Activated T-cell treated with anti-CD3 and anti-CD28 coated beads for 24 hours (primary cell): ENCODE results near the gene SERTM2.
"Not testable (repeated sequence)": the region's sequence is repeated elsewhere in the genome, so short reads cannot be mapped to it uniquely, and the experiment has no call there.

Experiments used
- DNase-seq: peaks from one replicate; pipeline ENCODE4 v3.0.0-alpha.2; 2020; ENCODE audit warnings: low read depth

SERTM2 gene

GRCh38 chrX:111511477-111511876 is at the start of gene SERTM2:
Gene SERTM2, plus strand, starts transcription at chrX:111511645. Its CDS starts 7,213 bp downstream, at chrX:111518858.
- no peak for DNase-seq

GRCh38 chrX:111465669-111466068 is 45.8 kb upstream of the SERTM2 start:
- DNase-seq: no peak

- DNase-seq: no peak
These were observed 43.5 kb upstream of the SERTM2 start for GRCh38 chrX:111467896-111468295.

- no peak for DNase-seq
These were observed 40.6 kb upstream of the SERTM2 start for GRCh38 chrX:111470681-111471403.

GRCh38 chrX:111481896-111482295 is 29.5 kb upstream of the SERTM2 start:
- no peak for DNase-seq

- no peak for DNase-seq
These were observed 28.3 kb upstream of the SERTM2 start for GRCh38 chrX:111483135-111483534.

- DNase-seq: no peak
These were observed 27.6 kb upstream of the SERTM2 start for GRCh38 chrX:111483881-111484280.

GRCh38 chrX:111490688-111491087 is 20.8 kb upstream of the SERTM2 start:
- no peak for DNase-seq

GRCh38 chrX:111492085-111492484 is 19.4 kb upstream of the SERTM2 start:
- no peak for DNase-seq

- no peak for DNase-seq
These were observed 12.8 kb upstream of the SERTM2 start for GRCh38 chrX:111498538-111499103.

- DNase-seq: no peak
These were observed 7.9 kb upstream of the SERTM2 start for GRCh38 chrX:111503485-111503993.

GRCh38 chrX:111504941-111505340 is 6.5 kb upstream of the SERTM2 start:
- no peak for DNase-seq

GRCh38 chrX:111505783-111506182 is 5.7 kb upstream of the SERTM2 start:
- DNase-seq: no peak

- no peak for DNase-seq
These were observed 4.6 kb upstream of the SERTM2 start for GRCh38 chrX:111506826-111507225.

GRCh38 chrX:111507933-111508332 is 3.5 kb upstream of the SERTM2 start:
- no peak for DNase-seq

- no peak for DNase-seq
These were observed 3.9 kb downstream of the SERTM2 start for GRCh38 chrX:111515298-111515697.

- no peak for DNase-seq
These were observed 7.2 kb downstream of the SERTM2 start for GRCh38 chrX:111518667-111519066.

- DNase-seq: no peak
These were observed 7.8 kb downstream of the SERTM2 start for GRCh38 chrX:111519215-111519614.

- no peak for DNase-seq
These were observed 9.1 kb downstream of the SERTM2 start for GRCh38 chrX:111520506-111520905.

GRCh38 chrX:111521169-111521568 is 9.7 kb downstream of the SERTM2 start:
- DNase-seq: no peak

GRCh38 chrX:111543212-111543741 is 31.8 kb downstream of the SERTM2 start:
- DNase-seq: no peak

GRCh38 chrX:111549235-111549634 is 37.8 kb downstream of the SERTM2 start:
- DNase-seq: not testable (repeated sequence)

GRCh38 chrX:111555406-111555958 is 44.0 kb downstream of the SERTM2 start:
- DNase-seq: no peak
